ENCODE results near the gene SMURF2.
A peak's percentile ranks its signal among the peaks of the same experiment; 100 is the strongest.

Gene SMURF2

GRCh38 chr17:64698725-64699124, 36.6 kb upstream of the SMURF2 start:
- H3K4me3 ChIP-seq (ENCODE audit: low read depth, low read length), result no peak overlapping the region
- H3K36me3 ChIP-seq, result no peaks in the 10 kb centered on the region
- no peak for TF ChIP-seq CTCF (IDR thresholded peaks at IDR 0.05; ENCODE audit: low read depth, low read length)

GRCh38 chr17:64694207-64694606, 32.1 kb upstream of the SMURF2 start:
- peak; percentile 47 for DNase-seq
- no peaks in the 10 kb centered on the region for H3K9me3 ChIP-seq
- no peaks in the 10 kb centered on the region for H3K36me3 ChIP-seq
- TF ChIP-seq CTCF (IDR thresholded peaks at IDR 0.05; ENCODE audit: low read depth, low read length), result no peak
- H3K4me3 ChIP-seq (ENCODE audit: low read depth, low read length), result no peak overlapping the region
- no peaks in the 10 kb centered on the region; the same call in 1 of the 2 replicates for H3K4me1 ChIP-seq
- H3K27me3 ChIP-seq, result no peaks in the 10 kb centered on the region

More at GRCh38 chr17:64698725-64699124, 36.6 kb upstream of the SMURF2 start:
- Histone ChIP-seq H3K4me1 (no peaks in the 10 kb centered on the region; the same call in 1 of the 2 replicates), H3K27me3 (no peaks in the 10 kb centered on the region), H3K9me3 (no peaks in the 10 kb centered on the region)
- no peak for DNase-seq

GRCh38 chr17:64692187-64692586, 30.1 kb upstream of the SMURF2 start:
- no peak for TF ChIP-seq CTCF (IDR thresholded peaks at IDR 0.05; ENCODE audit: low read depth, low read length)
- no peaks in the 10 kb centered on the region; the same call in 1 of the 2 replicates for H3K4me1 ChIP-seq
- no peaks in the 10 kb centered on the region for H3K9me3 ChIP-seq
- H3K4me3 ChIP-seq (ENCODE audit: low read depth, low read length), result no peak overlapping the region
- no peaks in the 10 kb centered on the region for H3K27me3 ChIP-seq
- no peaks in the 10 kb centered on the region for H3K36me3 ChIP-seq
- no peak for DNase-seq

- peak; percentile 28 for DNase-seq
- no peak overlapping the region for H3K4me3 ChIP-seq (ENCODE audit: low read depth, low read length)
- no peaks in the 10 kb centered on the region for H3K27me3 ChIP-seq
- H3K36me3 ChIP-seq, result no peaks in the 10 kb centered on the region
- no peak for TF ChIP-seq CTCF (IDR thresholded peaks at IDR 0.05; ENCODE audit: low read depth, low read length)
- H3K9me3 ChIP-seq, result no peaks in the 10 kb centered on the region
- H3K4me1 ChIP-seq, result no peaks in the 10 kb centered on the region; the same call in 1 of the 2 replicates
These were observed 27.0 kb upstream of the SMURF2 start for GRCh38 chr17:64689106-64689505.

GRCh38 chr17:64688481-64688880, 26.4 kb upstream of the SMURF2 start:
- TF ChIP-seq CTCF (IDR thresholded peaks at IDR 0.05; ENCODE audit: low read depth, low read length), result no peak
- DNase-seq, result no peak
- H3K9me3 ChIP-seq, result no peaks in the 10 kb centered on the region
- no peaks in the 10 kb centered on the region for H3K27me3 ChIP-seq
- no peak overlapping the region for H3K4me3 ChIP-seq (ENCODE audit: low read depth, low read length)
- H3K4me1 ChIP-seq, result no peaks in the 10 kb centered on the region
- no peaks in the 10 kb centered on the region for H3K36me3 ChIP-seq

- H3K4me3 ChIP-seq (ENCODE audit: low read depth, low read length), result no peak overlapping the region
- no peaks in the 10 kb centered on the region for H3K27me3 ChIP-seq
- H3K9me3 ChIP-seq, result no peaks in the 10 kb centered on the region
- no peaks in the 10 kb centered on the region for H3K4me1 ChIP-seq
- H3K36me3 ChIP-seq, result no peaks in the 10 kb centered on the region
- TF ChIP-seq CTCF (IDR thresholded peaks at IDR 0.05; ENCODE audit: low read depth, low read length), result no peak
- no peak for DNase-seq
These were observed 25.9 kb upstream of the SMURF2 start for GRCh38 chr17:64687961-64688360.
